Measurements from ENCODE around the gene XPNPEP1. TPM values are rescaled to one million over a fixed set of nuclear protein-coding genes. Genes with fewer than 3 reads are reported as not detected.

XPNPEP1 gene
- total RNA-seq, 3 donors from 2014 or later = 66.6 to 97.7 (median 87.5) TPM

DNA sequence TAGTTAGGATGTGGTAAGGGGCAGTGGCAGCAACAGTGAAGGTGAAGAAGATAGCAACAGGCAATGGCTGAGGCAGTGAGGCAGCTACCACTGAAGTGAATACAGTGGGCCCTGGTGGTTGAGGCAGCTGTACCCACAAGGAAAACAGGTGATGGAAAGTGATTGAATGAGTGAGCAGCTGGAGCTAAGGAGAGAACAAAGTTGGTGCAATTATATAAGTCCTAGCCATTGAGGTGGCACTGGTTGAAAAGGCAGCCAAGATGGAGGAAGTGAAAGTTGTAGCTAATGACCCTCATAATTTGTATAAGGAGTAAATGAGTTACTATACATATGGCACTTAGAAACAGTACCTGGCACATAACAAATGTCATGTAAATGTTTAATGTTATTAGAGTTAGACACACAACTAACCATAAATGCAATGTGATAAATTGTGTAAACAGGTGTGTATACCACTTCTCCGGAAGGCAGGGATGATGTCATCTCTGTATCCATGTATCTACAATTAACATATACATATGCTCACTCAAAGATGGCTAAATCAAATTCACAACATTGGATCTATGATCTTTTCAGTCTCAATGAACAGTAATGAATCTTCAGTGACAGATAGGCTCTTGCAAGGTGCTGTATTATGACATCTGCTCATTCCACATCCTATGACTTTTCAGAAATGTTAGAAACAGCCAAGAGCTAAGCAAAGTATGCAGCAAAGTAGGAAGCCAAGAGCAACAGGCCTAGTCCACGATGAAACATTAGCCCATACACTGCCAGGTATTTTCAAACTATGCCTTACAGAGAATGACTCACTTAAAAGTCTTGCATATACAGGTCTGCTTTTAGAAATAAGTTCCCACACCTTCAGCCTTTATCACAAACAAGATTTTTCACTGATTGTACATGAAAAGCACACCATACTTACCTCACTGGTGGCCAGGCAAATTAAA is 10.7 kb downstream of the XPNPEP1 start:
- ATAC-seq = peak; percentile 80

GRCh38 chr10:109911903-109912302 is 11.4 kb downstream of the XPNPEP1 start:
- H3K9me3 ChIP-seq = no peaks in the 10 kb centered on the region
- TF ChIP-seq, protein P1, sequence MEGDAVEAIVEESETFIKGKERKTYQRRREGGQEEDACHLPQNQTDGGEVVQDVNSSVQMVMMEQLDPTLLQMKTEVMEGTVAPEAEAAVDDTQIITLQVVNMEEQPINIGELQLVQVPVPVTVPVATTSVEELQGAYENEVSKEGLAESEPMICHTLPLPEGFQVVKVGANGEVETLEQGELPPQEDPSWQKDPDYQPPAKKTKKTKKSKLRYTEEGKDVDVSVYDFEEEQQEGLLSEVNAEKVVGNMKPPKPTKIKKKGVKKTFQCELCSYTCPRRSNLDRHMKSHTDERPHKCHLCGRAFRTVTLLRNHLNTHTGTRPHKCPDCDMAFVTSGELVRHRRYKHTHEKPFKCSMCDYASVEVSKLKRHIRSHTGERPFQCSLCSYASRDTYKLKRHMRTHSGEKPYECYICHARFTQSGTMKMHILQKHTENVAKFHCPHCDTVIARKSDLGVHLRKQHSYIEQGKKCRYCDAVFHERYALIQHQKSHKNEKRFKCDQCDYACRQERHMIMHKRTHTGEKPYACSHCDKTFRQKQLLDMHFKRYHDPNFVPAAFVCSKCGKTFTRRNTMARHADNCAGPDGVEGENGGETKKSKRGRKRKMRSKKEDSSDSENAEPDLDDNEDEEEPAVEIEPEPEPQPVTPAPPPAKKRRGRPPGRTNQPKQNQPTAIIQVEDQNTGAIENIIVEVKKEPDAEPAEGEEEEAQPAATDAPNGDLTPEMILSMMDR (IDR thresholded peaks at IDR 0.05) = no peak

More for the DNA sequence above, 10.7 kb downstream of the XPNPEP1 start:
- peaks cover 48% of the 10 kb centered on the region for H3K4me1 ChIP-seq (ENCODE audit: low read depth)
- no peaks in the 10 kb centered on the region for H3K36me3 ChIP-seq (ENCODE audit: low read depth)
- H3K4me3 ChIP-seq = no peak overlapping the region
- intact Hi-C loops (cut with DNase I, micrococcal nuclease) = no loop called here
- DNase-seq = no peak
- TF ChIP-seq, protein P1 (IDR thresholded peaks at IDR 0.05) = no peak
- H3K9me3 ChIP-seq = no peaks in the 10 kb centered on the region

GRCh38 chr10:109906316-109906715 is 17.0 kb downstream of the XPNPEP1 start:
- DNase-seq = peak in 1 of 3 donors; percentile 69
- peaks cover 25% of the 10 kb centered on the region for H3K4me1 ChIP-seq (ENCODE audit: low read depth)
- ATAC-seq = peak; percentile 83
- H3K4me3 ChIP-seq = no peak overlapping the region
- no peaks in the 10 kb centered on the region for H3K9me3 ChIP-seq
- no peaks in the 10 kb centered on the region for H3K36me3 ChIP-seq (ENCODE audit: low read depth)
- TF ChIP-seq, protein P1 (IDR thresholded peaks at IDR 0.05) = no peak
- intact Hi-C loops (cut with DNase I, micrococcal nuclease) = no loop called here

More at GRCh38 chr10:109911903-109912302, 11.4 kb downstream of the XPNPEP1 start:
- DNase-seq = no peak
- Histone ChIP-seq H3K4me1 (ENCODE audit: low read depth) (peaks cover 53% of the 10 kb centered on the region), H3K36me3 (ENCODE audit: low read depth) (no peaks in the 10 kb centered on the region), H3K4me3 (no peak overlapping the region)
- intact Hi-C loops (cut with DNase I, micrococcal nuclease) = no loop called here
- ATAC-seq = peak; percentile 2

DNA sequence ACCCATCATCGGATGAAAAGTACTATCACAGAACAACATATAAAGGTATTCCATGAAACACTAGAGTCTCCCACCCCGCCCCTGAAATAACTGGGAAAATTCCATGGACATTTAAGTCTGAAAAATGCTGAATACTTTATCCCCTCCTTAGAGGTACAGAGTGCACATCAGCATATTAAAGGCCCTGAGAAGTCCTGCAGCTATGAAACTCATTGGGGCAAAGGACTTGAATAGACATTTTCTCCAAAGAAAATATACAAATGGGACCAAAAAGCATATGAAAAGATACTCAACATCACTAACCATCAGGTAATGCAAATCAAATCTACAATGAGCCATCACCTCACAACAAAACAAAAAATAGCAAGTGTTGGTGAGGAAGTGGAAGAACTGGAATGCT is 18.9 kb downstream of the XPNPEP1 start:
- H3K9me3 ChIP-seq = no peaks in the 10 kb centered on the region
- DNase-seq (no peak), ATAC-seq (no peak)
- TF ChIP-seq, protein P1 (IDR thresholded peaks at IDR 0.05) = no peak
- H3K4me1 ChIP-seq (ENCODE audit: low read depth) = peaks cover 25% of the 10 kb centered on the region
- H3K36me3 ChIP-seq (ENCODE audit: low read depth) = no peaks in the 10 kb centered on the region
- H3K4me3 ChIP-seq = no peak overlapping the region
- intact Hi-C loops (cut with DNase I, micrococcal nuclease) = no loop called here

- intact Hi-C loops (cut with DNase I, micrococcal nuclease) = no loop called here
- ATAC-seq = no peak
- DNase-seq = no peak
- TF ChIP-seq, protein P1 (IDR thresholded peaks at IDR 0.05) = no peak
- H3K4me3 ChIP-seq = no peak overlapping the region
- H3K9me3 ChIP-seq = no peaks in the 10 kb centered on the region
- H3K4me1 ChIP-seq (ENCODE audit: low read depth) = peaks cover 25% of the 10 kb centered on the region
- no peaks in the 10 kb centered on the region for H3K36me3 ChIP-seq (ENCODE audit: low read depth)
These were observed 20.0 kb downstream of the XPNPEP1 start for GRCh38 chr10:109902992-109903947.

Data from mucosa of descending colon (tissue), 3 donors.